Medulla oblongata (tissue), 1 donor: ENCODE data around the gene GCAT.

Source experiments
- DNase-seq: peaks from one replicate; pipeline ENCODE4 v3.0.0-alpha.2; 2015; ENCODE audit errors: extremely low spot score

GCAT gene

GRCh38 chr22:37809672-37810333 lies 2.1 kb downstream of the GCAT start:
- no peak for DNase-seq

GRCh38 chr22:37811867-37812266 lies 4.1 kb downstream of the GCAT start:
- DNase-seq, result no peak

- no peak for DNase-seq
These were observed 5.3 kb downstream of the GCAT start for GRCh38 chr22:37812869-37813678.

- no peak for DNase-seq
These were observed 7.9 kb downstream of the GCAT start for GRCh38 chr22:37815593-37815992.

- no peak for DNase-seq
These were observed 8.9 kb downstream of the GCAT start for GRCh38 chr22:37816543-37817180.

- DNase-seq, result peak; percentile 92
These were observed 10.1 kb downstream of the GCAT start for GRCh38 chr22:37817705-37818408.

- peak; percentile 25 for DNase-seq
These were observed 10.8 kb downstream of the GCAT start for GRCh38 chr22:37818409-37819104.

- no peak for DNase-seq
These were observed 11.3 kb downstream of the GCAT start for GRCh38 chr22:37819105-37819433.

GRCh38 chr22:37820350-37820749 lies 12.6 kb downstream of the GCAT start:
- DNase-seq, result no peak

- DNase-seq, result no peak
These were observed 14.5 kb downstream of the GCAT start for GRCh38 chr22:37822079-37822833.

- no peak for DNase-seq
These were observed 15.6 kb downstream of the GCAT start, which contains the start of gene GALR3 for GRCh38 chr22:37823134-37823985. GALR3 (plus strand) TSS chr22:37823382; CDS start chr22:37823407, 25 bp downstream.

- no peak for DNase-seq
These were observed 17.2 kb downstream of the GCAT start for GRCh38 chr22:37824674-37825641.

- DNase-seq, result peak; percentile 69
These were observed 19.3 kb downstream of the GCAT start for GRCh38 chr22:37827056-37827455.

- DNase-seq, result no peak
These were observed 22.5 kb downstream of the GCAT start for GRCh38 chr22:37830093-37830842.

- no peak for DNase-seq
These were observed 23.7 kb downstream of the GCAT start for GRCh38 chr22:37831472-37831871.

GRCh38 chr22:37832022-37832857 lies 24.5 kb downstream of the GCAT start:
- no peak for DNase-seq
